HG03378 (cell line): ENCODE results near the gene SC5D.

ENCODE experiments used
- ATAC-seq: cut with Tn5 transposase; IDR thresholded peaks from one replicate; pipeline ENCODE4 v1.9.1; 2021; ENCODE audit warnings: mild to moderate bottlenecking, moderate library complexity; ENCODE audit not compliant: unreplicated experiment

The SC5D gene, protein sequence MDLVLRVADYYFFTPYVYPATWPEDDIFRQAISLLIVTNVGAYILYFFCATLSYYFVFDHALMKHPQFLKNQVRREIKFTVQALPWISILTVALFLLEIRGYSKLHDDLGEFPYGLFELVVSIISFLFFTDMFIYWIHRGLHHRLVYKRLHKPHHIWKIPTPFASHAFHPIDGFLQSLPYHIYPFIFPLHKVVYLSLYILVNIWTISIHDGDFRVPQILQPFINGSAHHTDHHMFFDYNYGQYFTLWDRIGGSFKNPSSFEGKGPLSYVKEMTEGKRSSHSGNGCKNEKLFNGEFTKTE

DNA sequence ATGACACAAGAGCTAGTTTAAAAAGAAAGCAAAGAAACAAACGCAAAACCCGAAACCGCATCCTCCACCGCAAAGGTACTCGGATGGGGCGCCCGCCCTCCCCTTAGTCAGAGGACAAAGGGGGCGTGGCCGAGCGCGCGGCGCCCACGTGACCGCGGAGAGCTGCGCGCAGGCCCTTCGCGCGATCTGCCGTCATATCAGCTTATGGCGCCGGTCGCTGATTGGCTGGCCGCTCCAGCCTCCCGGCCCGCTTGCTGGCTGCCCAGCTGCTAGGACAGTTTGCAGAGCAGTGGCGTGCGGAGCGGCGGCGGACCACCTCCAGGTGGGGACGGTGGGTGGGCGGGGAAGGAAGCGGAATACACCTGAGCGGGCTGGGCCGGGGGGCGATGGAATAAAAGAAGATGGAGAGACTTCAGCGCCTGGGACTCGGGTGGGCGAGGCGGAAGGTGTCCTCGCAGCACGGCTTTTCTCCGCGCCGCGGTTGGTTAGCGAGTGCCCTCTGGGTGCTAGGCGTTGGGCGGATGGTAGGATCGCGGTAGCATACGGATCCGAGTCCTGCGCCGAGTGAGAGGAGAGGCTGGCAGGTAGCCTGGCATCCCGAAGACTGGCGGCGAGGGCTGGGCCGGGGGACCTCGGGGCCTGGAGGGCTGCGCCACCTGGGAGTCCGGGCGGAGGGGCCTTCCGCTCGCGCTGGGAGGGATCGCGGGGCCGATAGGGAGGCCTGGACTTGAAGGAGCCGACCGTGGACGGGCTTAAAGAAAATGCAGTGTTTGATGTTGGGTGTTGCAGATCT is at the start of gene SC5D:
Gene SC5D (plus strand): TSS at position 277 of the 793 bp plus-strand sequence. CDS start 10,605 bp downstream, outside the sequence.
- ATAC-seq = peak; percentile 91

DNA sequence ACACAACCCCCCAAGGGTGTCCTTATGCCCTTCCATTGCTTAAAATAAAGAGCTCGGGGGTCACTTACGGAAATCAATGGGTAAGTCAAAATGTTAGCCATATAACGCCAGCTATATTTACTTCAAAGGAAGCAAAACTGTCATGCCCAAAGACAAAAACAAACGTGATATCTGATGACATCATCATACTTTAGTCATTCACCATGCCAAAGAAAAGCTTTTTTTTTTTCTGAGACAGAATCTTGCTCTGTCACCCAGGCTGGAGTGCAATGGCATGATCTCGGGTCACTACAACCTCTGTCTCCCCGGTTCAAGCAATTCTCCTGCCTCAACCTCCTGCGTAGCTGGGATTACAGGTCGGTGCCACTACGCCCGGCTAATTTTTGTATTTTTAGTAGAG is 47.7 kb upstream of the SC5D start:
- ATAC-seq = no peak

DNA sequence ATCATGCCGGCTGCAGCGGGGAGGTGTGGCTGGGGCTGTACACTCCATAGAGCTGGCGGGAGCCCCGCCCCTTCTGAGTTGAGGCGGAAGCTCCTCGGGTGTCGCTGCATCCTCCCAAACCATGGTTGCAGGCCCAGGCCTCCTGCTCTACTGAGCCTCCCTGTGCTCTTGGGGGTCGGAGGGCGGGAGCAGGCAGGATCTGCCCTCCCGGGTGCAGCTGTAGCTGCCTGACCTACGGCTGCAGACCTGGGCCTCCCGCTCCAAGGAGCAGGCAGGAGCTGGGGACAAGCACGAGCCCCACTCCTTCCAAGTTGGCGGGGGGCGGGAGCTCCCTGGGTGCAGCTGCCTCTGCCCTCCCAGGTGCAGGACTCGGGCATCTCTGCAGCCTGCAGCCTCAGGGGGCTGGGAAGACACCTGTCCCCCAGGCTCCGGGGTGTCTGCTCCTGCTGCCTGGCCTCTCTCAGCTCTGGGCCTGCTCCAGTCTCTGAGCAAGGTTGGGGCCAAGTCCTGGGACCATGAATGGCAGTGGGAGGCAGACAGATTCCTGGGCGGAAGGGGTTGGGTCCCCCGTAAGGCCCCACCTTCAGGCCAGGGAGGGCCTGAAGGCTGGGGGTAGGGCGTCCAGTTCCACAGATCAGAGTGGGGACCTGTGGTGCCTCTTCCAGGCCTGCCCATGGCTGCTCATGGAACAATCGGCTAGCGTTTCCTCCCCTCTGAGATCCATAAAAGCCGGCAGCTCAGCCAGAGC is 46.4 kb upstream of the SC5D start:
- ATAC-seq = no peak

DNA sequence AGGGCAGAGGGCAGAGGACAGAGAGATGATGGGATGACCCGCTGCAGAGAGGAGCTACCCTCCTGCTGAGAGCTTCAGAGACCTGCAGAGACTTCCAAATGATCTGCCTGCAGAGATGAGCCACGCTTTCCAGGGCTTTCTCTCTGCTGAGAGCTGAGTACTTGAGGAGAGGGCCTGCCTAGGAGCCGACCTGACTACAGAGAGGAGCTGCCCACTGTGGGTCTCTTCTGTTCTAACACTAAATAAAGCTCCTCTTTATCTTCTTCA is 45.9 kb upstream of the SC5D start:
- ATAC-seq = no peak

DNA sequence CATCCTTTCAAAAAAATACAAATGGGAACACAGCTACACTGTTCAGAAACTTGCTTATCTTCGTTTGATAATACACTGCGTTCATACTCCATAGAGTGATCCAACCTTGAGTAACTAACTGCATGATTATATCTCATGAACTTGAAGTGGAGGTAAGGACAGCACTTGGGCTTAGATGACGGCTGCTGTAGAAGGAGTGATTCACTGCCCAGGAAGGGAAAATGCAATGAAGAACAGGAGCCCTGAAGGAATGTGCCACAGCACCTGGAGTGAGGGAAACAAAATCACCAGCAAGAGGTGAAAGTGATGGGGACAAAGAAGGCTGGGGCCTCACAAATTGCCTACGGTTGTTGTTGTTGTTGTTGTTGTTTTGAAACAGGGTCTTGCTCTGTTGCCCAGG is 44.1 kb upstream of the SC5D start:
- no peak for ATAC-seq

DNA sequence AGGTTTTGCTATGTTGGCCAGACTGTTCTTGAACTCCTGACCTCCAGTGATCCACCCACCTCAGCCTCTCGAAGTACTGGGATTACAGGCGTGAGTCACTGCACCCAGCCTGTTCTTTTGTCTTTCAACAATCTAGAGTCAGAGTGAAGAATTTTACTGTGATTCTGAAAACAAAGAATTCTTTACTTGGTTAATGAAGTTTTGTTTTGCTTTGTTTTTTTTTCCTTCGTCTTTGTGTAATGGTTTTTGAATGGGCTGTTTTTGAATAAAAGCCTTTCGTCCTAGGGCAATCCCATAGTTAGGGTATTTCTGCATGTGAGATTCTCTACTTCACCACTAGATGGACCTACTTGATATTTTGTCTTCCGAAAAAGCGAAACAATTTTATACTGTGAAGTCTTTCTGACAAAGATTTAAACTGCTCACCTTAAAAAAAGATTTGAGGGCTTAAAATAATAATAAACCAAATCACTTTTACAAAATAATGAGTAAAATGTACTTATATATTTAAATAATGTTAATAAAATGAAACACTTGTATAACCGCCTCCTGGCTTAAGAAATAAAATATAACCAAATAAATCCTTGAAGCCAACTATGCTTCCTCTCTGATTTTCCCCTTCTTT is 43.4 kb upstream of the SC5D start:
- no peak for ATAC-seq

DNA sequence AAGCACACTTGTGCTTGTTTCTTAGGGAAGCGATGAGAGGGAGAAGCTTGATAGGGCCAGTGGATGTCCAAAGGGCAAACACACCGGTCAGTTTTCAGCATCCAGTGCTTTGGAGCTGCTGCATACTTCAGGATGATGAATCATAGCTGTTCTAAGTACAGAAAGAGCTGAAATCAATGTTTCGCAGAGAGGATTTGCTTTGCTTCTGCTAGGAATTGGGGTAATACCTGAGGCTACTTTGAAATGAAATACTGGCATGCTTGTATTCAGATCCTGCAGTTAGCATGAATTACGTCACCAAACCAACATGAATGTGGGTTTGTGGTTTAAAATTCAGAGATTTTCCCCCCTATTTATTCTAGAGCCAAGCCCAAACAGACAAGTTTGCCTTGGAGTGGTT is 41.7 kb upstream of the SC5D start:
- ATAC-seq = no peak

DNA sequence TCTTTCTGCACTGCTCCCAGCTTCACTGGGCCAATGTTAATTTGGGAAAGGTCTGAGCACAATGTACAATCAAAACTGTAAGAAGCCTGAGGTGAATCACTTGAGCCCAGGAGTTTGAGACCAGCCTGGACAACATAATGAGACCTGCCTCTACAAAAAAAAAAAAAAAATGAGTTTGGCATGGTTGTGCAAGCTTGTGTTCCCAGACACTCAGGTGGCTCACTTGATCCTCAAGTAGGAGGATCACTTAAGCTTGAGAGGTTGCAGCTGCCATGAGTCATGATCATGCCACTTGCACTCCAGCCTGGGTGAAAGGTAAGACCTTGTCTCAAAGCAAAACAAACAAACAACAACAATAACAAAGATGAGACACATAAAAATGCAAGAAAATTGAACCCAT is 38.6 kb upstream of the SC5D start:
- no peak for ATAC-seq

DNA sequence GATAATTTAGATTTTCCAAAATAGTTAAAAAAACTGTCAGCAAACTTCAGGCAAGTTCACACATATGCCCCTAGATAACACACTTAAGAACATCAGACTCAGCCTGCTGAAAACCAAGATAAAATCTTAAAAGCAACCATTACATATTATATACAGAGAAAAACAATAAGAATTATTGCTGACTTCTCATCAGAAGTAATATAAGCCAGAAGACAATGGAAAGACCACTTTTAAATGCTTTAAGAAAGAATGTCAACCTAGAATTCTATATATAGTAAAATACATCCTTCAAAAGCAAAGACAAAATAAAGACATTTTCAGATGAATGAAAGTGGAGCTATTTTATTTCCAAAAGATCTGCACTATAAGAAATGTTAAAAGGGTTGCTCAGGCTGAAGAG is 37.8 kb upstream of the SC5D start:
- no peak for ATAC-seq

DNA sequence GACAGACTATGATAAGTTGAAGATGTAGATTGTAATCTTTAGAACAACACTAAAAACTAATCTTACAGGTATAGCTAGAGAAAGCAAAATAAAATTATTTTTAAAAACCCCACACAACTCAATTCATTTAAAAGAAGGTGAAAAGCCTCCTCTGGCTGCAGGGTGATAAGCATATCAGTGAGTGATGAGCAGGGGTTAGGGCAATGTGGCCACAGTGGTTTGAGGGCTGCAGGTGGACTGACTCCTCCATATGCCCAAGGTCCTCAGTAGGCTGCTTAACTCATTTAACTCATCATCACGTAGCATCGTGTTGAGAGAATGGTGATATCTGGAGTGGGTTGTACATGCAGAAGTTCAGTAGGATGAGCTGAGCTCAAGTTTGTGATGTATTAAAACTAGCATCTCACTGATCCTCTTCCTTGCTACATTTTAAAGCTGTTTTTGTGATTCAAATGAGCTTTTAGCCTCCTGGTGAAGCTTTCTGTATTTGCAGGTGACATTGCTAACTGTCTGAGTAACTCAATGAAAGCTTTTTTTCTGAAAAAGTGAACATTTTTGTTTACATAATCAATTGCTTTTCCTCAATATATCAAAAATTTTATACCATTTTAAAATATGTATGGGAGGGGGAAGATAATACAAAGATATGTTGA is 37.0 kb upstream of the SC5D start:
- ATAC-seq = no peak

DNA sequence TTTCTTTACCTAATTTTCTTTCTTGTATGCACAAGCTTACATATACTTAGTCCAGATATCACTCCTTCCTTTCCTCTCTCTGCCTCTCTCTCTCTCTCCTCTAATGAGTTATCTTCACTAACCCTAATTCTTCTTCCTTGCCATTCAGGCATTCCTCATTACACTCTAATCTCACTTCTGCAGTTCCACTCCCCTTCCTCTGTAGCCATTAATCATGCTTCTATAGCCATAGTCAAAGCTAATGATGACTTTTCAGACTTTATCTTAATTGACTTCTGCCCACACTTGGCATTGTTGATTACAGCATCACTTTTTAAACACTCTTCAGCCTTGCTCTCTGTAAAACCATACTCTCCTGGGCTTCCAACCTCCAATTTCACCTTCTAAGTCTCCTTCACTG is 35.3 kb upstream of the SC5D start:
- ATAC-seq = no peak

DNA sequence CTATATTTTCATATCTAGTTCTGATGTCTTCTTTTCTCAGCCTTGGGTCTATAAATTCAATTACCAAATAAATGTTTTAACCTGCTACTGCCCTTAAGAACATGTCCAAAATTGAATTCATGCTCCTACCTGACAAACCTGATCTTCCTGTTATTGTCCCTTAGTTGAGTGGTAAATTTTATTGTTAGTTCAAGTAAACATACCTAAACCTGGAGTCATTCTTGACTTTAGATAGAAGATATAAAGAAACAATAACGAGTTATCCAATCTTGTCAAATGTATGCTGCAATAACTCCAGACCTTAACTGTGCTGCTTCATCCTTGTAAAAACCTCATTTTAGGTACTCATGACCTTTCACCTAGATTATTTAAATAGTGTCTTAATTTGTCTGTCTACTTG is 34.6 kb upstream of the SC5D start:
- ATAC-seq = no peak

DNA sequence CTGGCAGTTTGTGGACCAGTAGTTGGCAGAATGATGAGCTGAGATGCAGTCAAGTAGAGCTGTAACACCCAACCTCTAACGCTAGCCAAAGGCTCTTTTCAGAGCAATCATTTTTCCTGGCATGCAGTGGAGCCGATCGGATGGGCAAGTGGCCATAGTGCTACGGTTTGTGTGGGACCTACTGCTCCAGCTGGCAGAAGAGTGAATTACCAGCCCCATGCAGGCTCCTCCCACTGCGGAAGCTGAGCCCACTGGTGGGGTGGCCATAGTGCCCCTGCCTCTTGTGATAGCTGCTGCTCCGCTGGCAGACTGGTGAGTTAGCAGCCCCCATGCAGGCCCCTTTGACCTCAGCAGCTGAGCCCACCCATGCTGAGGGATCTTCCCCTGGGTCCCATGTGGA is 27.0 kb upstream of the SC5D start:
- ATAC-seq = no peak

DNA sequence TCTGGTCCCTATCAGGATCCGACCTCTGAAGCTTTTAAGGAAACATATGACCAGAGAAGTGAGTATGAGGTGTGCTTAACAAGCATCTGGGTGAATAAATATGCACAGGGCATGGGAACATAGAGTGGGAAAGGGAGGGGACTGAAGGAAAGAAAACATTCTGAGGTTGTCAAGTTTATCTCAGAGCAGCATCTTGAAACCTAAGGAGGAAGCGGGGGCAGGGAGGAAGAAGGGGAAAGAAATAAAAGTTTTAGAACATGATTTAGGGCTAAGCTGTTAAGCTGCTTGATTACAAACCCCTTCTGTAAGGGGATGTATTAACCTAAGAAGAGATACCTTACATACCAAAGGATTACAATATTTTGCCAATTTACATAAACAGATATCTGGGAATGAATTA is 24.0 kb upstream of the SC5D start:
- no peak for ATAC-seq

DNA sequence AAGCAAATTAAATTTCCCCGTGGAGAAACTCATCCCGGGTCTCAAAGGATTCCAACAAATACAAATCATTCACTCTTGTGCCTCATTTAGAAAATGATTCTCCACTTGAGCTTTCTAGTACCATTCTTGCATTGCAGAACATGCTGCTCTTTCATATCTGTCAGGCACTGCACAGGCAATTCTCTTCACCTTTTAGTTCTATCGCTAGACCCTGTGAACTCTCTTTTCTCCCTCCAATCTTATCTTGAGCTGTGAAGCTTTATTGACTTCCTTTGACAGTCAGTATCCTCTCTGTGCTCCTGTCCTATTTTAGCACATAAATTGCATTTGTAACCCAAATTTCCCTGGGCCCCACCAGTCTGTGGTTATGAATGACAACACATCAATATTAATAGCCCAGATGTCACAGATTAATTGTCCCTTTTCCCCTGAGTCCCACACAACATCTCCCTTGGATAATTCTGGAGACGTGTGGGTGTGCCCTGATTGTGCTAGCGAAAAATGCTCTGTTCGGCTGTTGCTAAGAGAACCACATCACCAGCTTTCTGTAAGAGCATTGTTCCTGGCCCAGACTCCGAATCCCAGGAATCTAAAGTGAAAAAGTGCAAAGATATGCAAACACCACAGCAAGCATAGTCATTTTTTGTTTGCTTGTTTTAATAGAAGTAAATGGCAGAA is 22.4 kb upstream of the SC5D start:
- ATAC-seq = no peak

DNA sequence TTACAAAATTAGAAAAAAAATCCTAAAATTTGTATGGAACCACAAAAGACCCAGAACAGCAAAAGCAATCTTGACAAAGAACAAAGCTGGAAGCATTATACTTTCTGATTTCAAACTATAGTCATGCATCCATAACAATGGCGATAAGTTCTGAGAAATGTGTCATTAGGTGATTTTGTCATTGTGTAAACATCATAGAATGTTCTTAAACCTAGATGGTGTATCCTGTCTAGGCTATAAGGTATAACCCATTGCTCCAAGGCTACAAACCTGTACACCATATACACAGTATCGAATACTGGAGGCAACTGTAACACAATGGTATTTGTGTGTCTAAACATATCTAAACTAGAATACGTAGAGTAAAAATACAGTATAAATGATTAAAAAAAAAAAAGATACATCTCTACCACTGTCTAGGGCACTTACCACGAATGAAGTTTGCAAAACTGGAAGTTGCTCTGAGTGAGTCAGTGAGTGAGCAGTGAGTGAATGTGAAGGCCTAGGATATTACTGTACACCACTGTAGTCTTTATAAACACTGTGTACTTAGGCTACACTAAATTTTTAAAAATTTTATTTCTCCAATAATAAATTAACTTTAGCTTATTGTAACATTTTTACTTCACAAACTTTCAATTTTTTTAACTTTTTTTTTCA is 18.1 kb upstream of the SC5D start:
- no peak for ATAC-seq

DNA sequence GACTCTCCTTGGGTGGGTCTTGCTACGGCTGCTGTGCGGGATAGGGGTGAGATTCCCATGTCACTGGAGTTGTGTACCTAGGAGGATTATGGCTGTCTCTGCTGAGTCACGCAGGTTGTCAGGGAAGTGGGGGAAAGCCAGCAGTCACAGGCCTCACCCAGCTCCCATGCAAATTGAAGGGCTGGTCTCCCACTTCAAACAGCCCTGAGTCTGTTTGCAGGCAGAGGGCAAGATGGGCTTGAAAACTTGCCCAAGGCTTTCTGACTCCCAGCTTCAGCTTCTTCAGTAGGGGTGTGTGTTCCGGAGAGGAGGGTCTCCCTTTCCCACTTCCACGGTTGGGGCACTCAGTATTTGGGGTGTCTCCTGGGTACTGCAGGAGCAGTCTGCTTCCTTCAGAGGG is 10.9 kb upstream of the SC5D start:
- ATAC-seq = no peak

DNA sequence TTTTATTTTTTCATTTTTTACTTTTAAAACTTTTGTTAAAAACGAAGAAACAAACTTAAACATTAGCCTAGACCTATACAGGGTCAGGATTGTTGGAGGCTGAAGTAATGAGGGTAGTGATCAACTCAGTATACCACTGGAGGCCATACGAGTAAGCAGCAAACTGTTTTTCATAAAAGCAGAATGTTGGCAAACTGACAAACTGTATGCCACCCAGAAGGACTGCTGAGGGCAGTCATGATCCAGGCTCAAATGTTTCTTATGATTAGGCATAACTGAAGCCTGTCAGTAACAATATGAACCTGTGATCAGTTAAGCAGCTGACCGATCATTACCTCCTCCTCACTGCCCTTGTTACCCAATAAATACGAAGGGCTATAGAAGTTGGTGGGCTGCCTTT is 10.2 kb upstream of the SC5D start:
- no peak for ATAC-seq

DNA sequence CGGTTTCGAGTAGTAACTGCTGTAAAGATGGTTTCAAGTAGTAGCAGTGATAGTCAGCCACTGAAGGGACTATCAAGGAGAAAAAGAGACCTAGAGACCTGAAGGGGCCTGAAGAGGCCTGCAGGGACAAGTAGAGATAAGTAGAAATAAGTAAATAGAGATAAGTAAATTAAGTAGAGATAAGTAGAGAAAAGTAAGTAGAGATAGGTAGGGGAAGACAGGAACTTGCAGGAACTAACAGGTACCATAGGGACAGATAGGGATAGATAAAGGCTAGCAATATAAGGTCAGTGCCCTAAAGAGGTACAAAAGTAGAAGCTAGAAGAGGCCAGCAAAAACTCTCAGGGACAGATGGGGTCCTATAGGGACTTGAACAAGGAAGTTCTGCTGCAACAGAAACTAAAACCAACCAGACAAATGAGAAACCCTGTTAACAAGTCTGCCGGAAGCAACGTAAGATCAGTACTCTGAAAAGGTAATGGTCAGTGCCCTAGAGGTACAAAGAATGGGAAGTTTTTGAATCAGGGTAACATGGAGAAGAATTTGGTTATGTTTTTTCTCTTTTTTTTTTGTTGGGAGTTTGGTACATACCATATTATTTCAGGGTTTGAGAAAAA is 9.6 kb upstream of the SC5D start:
- no peak for ATAC-seq

DNA sequence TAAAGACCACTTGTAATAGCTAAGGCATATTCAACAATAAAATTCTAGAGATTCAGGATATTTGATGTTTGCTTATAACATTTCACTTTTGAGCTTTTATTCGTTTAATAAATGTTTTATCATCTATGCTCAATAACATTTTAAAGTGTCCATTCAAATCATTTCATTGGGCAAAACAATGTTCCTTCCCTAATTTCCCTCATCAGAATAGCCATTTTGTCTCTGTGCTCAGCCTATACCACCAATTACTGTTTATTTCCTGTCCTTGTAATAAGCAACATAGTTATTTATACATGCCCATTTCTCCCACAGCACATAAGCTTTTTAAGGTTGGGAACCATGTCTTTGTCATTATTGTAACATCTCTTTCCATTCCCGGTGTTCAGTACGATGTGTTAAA is 1.3 kb upstream of the SC5D start:
- no peak for ATAC-seq
